MM.1S (cell line): ENCODE data around the gene SRD5A3.

Experiments
- CTCF ChIP-seq: fragments of 300-600 bp; sonication (generic); IDR thresholded peaks from 2 replicates; pipeline ENCODE4 v1.5.1; 2016; ENCODE audit warnings: antibody characterized with exemption, low read length, mixed read lengths
- EZH2 ChIP-seq: fragments of 300-600 bp; sonication (generic); optimal IDR thresholded peaks from 2 replicates; pipeline ENCODE3; 2017; ENCODE audit warnings: low read depth, mild to moderate bottlenecking, antibody characterized with exemption, low read length, mixed read lengths

GRCh38 chr4:55356991-55357461 lies 11.0 kb downstream of the SRD5A3 start:
- TF ChIP-seq CTCF, result no peak
- TF ChIP-seq EZH2, result no peak
